Keratinocyte (primary cell): ENCODE data around the gene SAMD5. TPM values are rescaled to one million over a fixed set of nuclear protein-coding genes. Genes with fewer than 3 reads are reported as not detected.

Source experiments
- DNase-seq: peaks from one replicate; pipeline ENCODE4 v3.0.0-alpha.2; 2011; ENCODE audit warnings: low read depth, missing footprints, low spot score
- FAIRE-seq: peaks from 2 replicates; lab custom pipeline; 2011; peaks lifted over from hg19 to GRCh38; lab: Jason Lieb, UNC
- H2AFZ ChIP-seq: 2 replicates; pipeline ENCODE4 v1.6.0; 2012; ENCODE audit warnings: low read length, control low read depth, inconsistent platforms; ENCODE audit not compliant: control insufficient read depth
- H3K27ac ChIP-seq: 2 replicates; pipeline ENCODE4 v1.5.1; 2011; ENCODE audit warnings: low read length; ENCODE audit not compliant: control insufficient read depth, insufficient read depth
- H3K27me3 ChIP-seq: 3 replicates; pipeline ENCODE4 v1.6.0; 2011; ENCODE audit warnings: low read length; ENCODE audit not compliant: control insufficient read depth, insufficient read depth; ENCODE audit errors: extremely low read depth
- H3K36me3 ChIP-seq, 2 experiments: 2 replicates in 1 of 2; 3 replicates in 1 of 2; pipeline ENCODE4 v1.5.1; 2011; ENCODE audit warnings: low read length in 2 of 2, mild to moderate bottlenecking in 1 of 2; ENCODE audit not compliant: control insufficient read depth in 2 of 2, insufficient read depth in 2 of 2; ENCODE audit errors: extremely low read depth in 1 of 2
- H3K4me1 ChIP-seq: 3 replicates; pipeline ENCODE4 v1.5.1; 2011; ENCODE audit warnings: low read length; ENCODE audit not compliant: control insufficient read depth, insufficient read depth; ENCODE audit errors: extremely low read depth
- H3K4me2 ChIP-seq: 3 replicates; pipeline ENCODE4 v1.6.0; 2011; ENCODE audit warnings: low read depth, low read length; ENCODE audit not compliant: control insufficient read depth, insufficient read depth; ENCODE audit errors: extremely low read depth
- H3K4me3 ChIP-seq, 3 experiments: fragments of 200-600 bp in 1 of 3; sonication (generic) in 1 of 3; 2 replicates in 2 of 3; 3 replicates in 1 of 3; pipeline ENCODE4 v1.5.1; 2011 to 2016; ENCODE audit warnings: low read length in 3 of 3, mild to moderate bottlenecking in 3 of 3, control low read depth in 2 of 3, inconsistent platforms in 1 of 3, low read depth in 1 of 3, mixed read lengths in 1 of 3, mixed run types in 1 of 3, moderate library complexity in 1 of 3; ENCODE audit not compliant: control insufficient read depth in 2 of 3, insufficient read depth in 2 of 3; ENCODE audit errors: extremely low read depth in 1 of 3
- H3K79me2 ChIP-seq: 2 replicates; pipeline ENCODE4 v1.6.0; 2012; ENCODE audit warnings: low read length; ENCODE audit not compliant: control insufficient read depth, insufficient read depth
- H3K9ac ChIP-seq: 3 replicates; pipeline ENCODE4 v1.6.0; 2011; ENCODE audit warnings: low read length; ENCODE audit not compliant: control insufficient read depth, insufficient read depth; ENCODE audit errors: extremely low read depth
- H3K9me1 ChIP-seq: 3 replicates; pipeline ENCODE4 v1.6.0; 2011; ENCODE audit warnings: low read length; ENCODE audit not compliant: control insufficient read depth, insufficient read depth; ENCODE audit errors: extremely low read depth
- H3K9me3 ChIP-seq: 2 replicates; pipeline ENCODE4 v1.5.1; 2012; ENCODE audit warnings: low read depth, low read length; ENCODE audit not compliant: control insufficient read depth
- H4K20me1 ChIP-seq: 3 replicates; pipeline ENCODE4 v1.6.0; 2011; ENCODE audit warnings: low read length; ENCODE audit not compliant: control insufficient read depth, insufficient read depth; ENCODE audit errors: extremely low read depth
- EZH2 ChIP-seq: IDR thresholded peaks from one replicate; pipeline ENCODE4 v1.6.1; 2012; ENCODE audit warnings: inconsistent platforms, mild to moderate bottlenecking, low read length, moderate library complexity
- dilution Hi-C: fragments of 300-500 bp; cut with MboI; formaldehyde crosslinking; loops from one replicate; pipeline ENCODE4 v1.7.0; 2020; ENCODE audit warnings: low sequenced_read_pairs; ENCODE audit not compliant: extremely low pct_ligation_motif_present
- polyA plus RNA-seq, 5 experiments: library from polyadenylated mRNA; depleted of rRNA in 3 of 5; stranded (reverse) in 3 of 5; stranded (forward) in 1 of 5; unstranded in 1 of 5; fragments of >200 nt; gene quantifications; 1 replicate in 1 of 5; 2 replicates in 3 of 5; 3 replicates in 1 of 5; pipeline versions ENCODE4 v1.2.1 to v1.2.3, GENCODE V29; 2011 to 2012; ENCODE audit warnings: missing spikeins in 2 of 5, low read depth in 1 of 5, low replicate concordance in 1 of 5
- TF ChIP-seq, protein P1 (sequence below), 3 experiments: IDR thresholded peaks in 1 of 3; conservative IDR thresholded peaks in 1 of 3; optimal IDR thresholded peaks in 1 of 3; 2 replicates in 2 of 3; 3 replicates in 1 of 3; pipeline versions ENCODE3 to v1.5.1; 2011; ENCODE audit warnings: low read length in 3 of 3, mild to moderate bottlenecking in 3 of 3, moderate library complexity in 2 of 3, control low read depth in 1 of 3, inconsistent platforms in 1 of 3; ENCODE audit not compliant: insufficient read depth in 2 of 3; ENCODE audit errors: extremely low read depth in 1 of 3

The SAMD5 gene
- polyA plus RNA-seq, 1 donor (not counting 4 experiments of a cell fraction or from before 2014, with no cell fraction given) = 1.2 TPM

DNA sequence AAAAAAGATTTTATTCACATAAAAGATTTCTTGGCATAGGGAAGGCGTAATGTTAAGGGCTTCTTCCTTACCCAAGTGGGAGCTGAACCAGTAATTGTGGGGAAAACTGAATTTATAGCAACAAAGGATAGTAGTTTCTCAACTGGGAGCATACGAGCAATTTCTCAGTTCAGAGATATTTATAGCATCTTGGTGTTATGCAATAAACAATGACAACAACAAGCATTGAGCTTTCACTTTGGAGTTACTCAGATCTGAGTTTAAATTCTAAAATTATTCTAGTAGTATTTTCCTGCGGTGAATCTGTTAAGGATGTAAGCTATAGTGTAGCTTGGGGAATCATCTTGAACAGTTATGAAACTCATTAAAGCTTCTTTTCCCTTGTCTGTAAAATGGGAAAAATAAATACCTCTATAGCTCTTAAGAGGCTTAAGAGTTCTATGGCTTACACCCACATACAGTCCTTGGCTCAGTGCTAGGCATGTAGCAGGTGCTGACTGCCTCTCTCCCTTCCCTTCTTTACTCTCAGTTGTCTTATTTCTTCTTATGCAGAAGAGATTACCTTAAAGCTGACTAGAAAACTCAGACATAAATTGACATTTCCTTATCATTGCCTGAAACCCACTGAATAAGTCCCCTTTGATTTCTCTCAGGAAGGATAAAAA lies 58.8 kb downstream of the SAMD5 start:
- no peak overlapping the region for H3K27ac ChIP-seq
- no peaks in the 10 kb centered on the region for H3K27me3 ChIP-seq
- no peak overlapping the region for H3K4me2 ChIP-seq
- FAIRE-seq = no peak
- H3K9me3 ChIP-seq = no peaks in the 10 kb centered on the region
- H4K20me1 ChIP-seq = no peaks in the 10 kb centered on the region
- no peaks in the 10 kb centered on the region for H3K36me3 ChIP-seq
- H3K79me2 ChIP-seq = no peaks in the 10 kb centered on the region
- no peak overlapping the region for H3K9ac ChIP-seq
- dilution Hi-C loops = no loop called here
- DNase-seq = no peak
- no peaks in the 10 kb centered on the region for H3K4me1 ChIP-seq
- no peak overlapping the region for H3K4me3 ChIP-seq
- TF ChIP-seq, protein P1, sequence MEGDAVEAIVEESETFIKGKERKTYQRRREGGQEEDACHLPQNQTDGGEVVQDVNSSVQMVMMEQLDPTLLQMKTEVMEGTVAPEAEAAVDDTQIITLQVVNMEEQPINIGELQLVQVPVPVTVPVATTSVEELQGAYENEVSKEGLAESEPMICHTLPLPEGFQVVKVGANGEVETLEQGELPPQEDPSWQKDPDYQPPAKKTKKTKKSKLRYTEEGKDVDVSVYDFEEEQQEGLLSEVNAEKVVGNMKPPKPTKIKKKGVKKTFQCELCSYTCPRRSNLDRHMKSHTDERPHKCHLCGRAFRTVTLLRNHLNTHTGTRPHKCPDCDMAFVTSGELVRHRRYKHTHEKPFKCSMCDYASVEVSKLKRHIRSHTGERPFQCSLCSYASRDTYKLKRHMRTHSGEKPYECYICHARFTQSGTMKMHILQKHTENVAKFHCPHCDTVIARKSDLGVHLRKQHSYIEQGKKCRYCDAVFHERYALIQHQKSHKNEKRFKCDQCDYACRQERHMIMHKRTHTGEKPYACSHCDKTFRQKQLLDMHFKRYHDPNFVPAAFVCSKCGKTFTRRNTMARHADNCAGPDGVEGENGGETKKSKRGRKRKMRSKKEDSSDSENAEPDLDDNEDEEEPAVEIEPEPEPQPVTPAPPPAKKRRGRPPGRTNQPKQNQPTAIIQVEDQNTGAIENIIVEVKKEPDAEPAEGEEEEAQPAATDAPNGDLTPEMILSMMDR (optimal IDR thresholded peaks at IDR 0.05 in 1 of 3, IDR thresholded peaks at IDR 0.05 in 1 of 3, conservative IDR thresholded peaks at IDR 0.05 in 1 of 3; ENCODE audit: extremely low read depth in 1 of 3, insufficient read depth in 2 of 3, low read length in 3 of 3) = no peak
- TF ChIP-seq EZH2 = no peak
- H2AFZ ChIP-seq = no peak overlapping the region
- H3K9me1 ChIP-seq = no peaks in the 10 kb centered on the region

DNA sequence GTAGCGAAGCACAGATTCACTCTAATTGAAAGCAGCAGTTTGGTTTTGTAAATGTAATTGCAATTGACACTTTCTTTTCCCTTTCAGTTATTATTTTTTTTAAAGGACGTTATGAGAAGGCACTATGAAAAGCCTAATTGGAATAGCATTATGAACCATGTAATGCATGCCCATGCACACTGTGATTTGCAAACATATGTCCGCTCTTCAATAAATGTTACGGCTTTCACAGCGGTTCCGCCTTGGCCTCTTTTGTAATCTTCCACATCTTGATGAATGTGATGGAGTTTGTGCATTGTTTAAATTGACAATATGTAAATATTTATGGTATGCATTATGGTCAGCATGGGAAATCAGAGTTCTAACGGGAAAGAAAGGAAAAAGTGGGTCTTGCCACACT lies 61.3 kb downstream of the SAMD5 start:
- Histone ChIP-seq H3K9ac (no peak overlapping the region), H3K9me1 (no peaks in the 10 kb centered on the region), H3K4me1 (no peaks in the 10 kb centered on the region), H3K27ac (no peak overlapping the region), H3K4me2 (no peak overlapping the region), H3K4me3 (no peak overlapping the region), H3K79me2 (no peaks in the 10 kb centered on the region), H3K9me3 (no peaks in the 10 kb centered on the region), H4K20me1 (no peaks in the 10 kb centered on the region), H2AFZ (no peak overlapping the region), H3K36me3 (no peaks in the 10 kb centered on the region), H3K27me3 (no peaks in the 10 kb centered on the region)
- TF ChIP-seq EZH2 = no peak
- TF ChIP-seq, protein P1 (optimal IDR thresholded peaks at IDR 0.05 in 1 of 3, IDR thresholded peaks at IDR 0.05 in 1 of 3, conservative IDR thresholded peaks at IDR 0.05 in 1 of 3; ENCODE audit: extremely low read depth in 1 of 3, insufficient read depth in 2 of 3, low read length in 3 of 3) = no peak
- dilution Hi-C loops = no loop called here
- DNase-seq = no peak
- FAIRE-seq = no peak
